Stimulated activated CD4-positive, alpha-beta T cell treated with anti-CD3 and anti-CD28 coated beads, TNF-alpha, amount 100 ng/mL, for 24 hours (primary cell): ENCODE data around the gene LRRC1.

Experiments used
- DNase-seq, 3 experiments: peaks; one replicate each; pipeline ENCODE4 v3.0.0-alpha.2; 2020; ENCODE audit warnings: low read depth in 3 of 3

Gene LRRC1

DNA sequence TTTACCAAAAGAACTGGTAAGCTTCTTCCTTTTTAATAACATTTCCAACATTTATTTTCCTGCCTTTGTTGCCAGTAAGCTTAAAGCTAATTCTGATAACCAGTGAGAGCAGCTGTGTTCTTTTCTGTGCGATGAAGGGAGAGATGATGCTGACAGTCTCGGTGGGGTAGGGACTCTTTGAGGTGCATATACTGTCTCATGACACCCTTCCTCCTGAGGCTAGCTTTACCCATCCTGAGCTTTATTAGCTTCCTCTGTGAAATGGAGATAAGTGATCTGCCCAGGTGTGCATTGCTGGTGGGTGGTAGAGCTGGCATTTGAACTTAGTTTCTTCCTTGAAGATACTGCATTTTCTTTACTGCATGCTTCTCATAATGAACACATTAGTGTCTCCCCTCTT, 92.5 kb downstream of the LRRC1 start:
- DNase-seq = no peak

DNA sequence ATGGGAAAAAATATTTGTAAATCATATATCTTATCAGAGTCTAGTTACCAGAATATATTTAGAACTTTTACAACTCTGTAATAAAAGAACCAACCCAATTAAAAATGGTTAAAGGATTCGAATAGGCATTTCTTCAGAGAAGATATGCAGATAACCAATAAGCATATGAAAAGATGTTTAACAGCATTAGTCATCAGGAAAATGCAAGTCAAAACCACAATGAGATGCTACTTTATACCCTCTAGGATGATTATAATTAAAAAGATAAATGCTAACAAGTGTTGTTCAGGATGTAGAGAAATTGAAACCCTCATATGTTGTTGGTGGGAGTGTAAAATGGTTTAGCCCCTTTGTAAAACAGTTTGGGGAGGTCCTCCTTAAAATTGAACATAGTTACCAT, 94.1 kb downstream of the LRRC1 start:
- DNase-seq = no peak

DNA sequence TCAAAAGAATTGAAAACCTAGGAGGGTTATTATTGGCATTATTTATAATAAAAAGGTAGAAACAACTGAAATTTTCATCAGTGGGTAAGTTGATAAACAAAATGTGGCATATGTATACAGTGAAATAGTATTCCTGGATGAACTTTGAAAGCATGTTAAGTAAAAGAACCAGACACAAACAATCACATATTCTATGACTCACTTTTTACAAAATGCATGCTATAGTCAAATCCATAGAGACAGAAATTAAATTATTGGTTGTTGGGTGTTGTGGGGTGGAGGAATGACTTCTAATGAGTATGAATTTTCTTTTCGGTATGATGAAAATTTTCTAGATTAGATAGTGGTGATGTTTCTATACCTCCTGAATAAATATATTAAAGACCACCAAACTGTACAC, 94.6 kb downstream of the LRRC1 start:
- no peak for DNase-seq

DNA sequence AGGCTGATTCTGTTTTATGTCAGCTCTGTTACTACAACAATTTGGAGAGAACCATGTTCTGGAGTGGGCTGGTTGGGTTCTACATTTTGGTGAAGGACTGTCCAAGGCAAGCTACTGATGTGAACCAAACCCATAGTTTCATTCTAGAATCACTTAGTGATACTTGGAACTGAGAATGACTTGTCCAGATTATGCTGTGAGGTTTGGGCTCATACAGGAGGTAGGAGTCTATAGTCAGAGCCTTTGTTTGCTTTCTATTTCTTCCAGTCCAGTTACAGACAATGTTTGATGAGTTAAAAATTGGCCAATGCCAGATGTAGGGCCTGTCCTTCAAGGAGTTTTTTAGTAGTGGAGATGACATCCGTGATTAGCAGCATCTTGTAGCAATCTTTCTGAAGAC, 97.9 kb downstream of the LRRC1 start:
- no peak for DNase-seq

- DNase-seq = peak in 2 of 3 experiments; percentile 5 to 38
Measured at GRCh38 chr6:53894091-53894490, 99.3 kb downstream of the LRRC1 start.

DNA sequence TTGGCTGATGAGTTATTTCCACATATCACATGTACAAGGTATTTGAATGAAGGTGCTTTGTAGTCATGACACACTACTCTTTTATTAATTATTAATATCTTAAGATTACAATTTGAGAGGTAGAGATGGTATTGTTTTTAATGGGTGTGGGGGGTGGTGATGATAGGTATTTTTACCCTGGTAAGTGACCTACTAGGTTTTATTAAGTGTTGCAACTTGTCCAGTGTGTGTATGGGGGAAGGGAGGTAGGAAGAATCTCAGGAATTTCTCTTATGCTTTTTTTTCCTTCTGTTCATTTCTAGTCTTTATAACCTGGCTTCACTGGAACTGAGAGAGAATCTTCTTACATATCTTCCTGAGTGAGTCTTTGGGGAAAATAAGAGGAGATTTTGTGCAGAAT, 101.4 kb downstream of the LRRC1 start:
- no peak for DNase-seq

GRCh38 chr6:53898026-53898795, 103.4 kb downstream of the LRRC1 start:
- no peak for DNase-seq

GRCh38 chr6:53899512-53899911, 104.7 kb downstream of the LRRC1 start:
- no peak for DNase-seq

DNA sequence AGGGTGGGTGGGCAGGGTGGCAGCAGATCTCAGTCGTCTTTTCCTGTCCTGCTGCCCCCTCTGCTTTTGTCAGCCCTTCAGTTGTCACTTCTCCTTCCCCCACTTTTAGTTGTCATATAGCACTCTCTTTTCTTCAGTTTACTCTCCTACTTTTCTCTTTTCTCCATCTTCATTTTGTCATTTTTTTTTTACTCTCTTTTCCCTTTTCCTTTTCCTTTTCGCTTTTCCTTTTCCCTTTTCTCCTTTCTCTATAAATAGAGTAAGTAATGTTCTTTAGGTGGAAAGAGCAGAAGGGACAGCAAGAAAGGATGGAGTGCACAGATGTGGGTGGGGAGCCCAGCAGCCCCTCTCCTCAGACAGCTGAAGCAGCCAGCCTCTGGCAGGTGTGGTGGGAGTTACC, 108.6 kb downstream of the LRRC1 start:
- DNase-seq = no peak

GRCh38 chr6:53906103-53906502, 111.3 kb downstream of the LRRC1 start:
- DNase-seq = no peak

- DNase-seq = no peak
Measured at GRCh38 chr6:53906842-53907241, 112.0 kb downstream of the LRRC1 start.

DNA sequence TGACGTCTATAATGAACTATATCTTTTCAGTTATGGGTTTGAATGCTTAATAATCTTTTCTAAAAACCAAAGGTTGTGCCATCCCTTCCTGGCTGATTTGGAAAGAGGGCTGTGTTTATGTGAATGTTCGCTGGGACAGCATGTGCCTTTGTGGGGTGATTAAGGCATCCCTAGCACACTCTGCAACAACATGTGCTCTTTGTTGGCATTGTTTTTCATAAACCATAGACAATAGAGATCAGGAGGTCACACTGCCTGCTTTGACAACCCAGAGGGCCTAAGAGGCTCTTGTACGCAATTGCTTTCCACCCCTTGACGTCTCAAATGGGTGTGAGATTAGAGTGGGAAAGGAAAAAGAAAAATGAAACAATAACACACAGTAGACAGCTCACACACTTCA, 116.0 kb downstream of the LRRC1 start:
- no peak for DNase-seq

GRCh38 chr6:53912661-53913060, 117.9 kb downstream of the LRRC1 start:
- no peak for DNase-seq

- no peak for DNase-seq
Measured at GRCh38 chr6:53913286-53913685, 118.5 kb downstream of the LRRC1 start.

GRCh38 chr6:53915026-53915691, 120.4 kb downstream of the LRRC1 start:
- DNase-seq = no peak

DNA sequence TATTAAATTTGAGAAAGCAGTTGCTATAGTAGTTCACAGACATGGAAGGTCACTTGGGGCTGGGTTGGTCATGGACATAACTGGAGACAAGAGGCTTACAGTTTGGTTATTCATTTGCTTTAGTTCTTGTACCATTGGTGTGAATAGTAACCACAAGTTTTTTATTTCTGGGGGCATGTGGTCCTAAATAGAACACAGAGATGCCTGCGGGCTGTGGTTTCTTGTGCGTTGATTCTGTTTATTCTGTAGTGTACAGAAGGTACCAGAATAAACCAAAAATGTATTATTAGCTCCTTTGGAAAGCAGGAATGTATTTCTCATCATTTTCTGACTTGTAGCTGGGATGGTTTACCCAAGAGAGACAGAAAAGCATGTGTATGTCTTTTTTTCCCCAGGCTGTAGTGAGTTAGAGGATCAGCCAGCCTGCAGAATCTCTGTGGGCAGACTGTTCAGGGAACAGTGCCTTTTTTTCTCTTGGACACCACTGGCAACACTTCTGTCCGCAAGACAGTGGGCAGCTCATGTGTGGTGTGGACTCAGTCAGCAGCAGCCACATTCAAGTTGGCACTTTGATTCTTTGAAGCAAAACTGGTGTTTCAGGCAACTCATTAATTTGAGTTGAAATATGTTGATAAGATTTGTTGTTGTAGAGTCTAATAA, 122.1 kb downstream of the LRRC1 start:
- no peak for DNase-seq

DNA sequence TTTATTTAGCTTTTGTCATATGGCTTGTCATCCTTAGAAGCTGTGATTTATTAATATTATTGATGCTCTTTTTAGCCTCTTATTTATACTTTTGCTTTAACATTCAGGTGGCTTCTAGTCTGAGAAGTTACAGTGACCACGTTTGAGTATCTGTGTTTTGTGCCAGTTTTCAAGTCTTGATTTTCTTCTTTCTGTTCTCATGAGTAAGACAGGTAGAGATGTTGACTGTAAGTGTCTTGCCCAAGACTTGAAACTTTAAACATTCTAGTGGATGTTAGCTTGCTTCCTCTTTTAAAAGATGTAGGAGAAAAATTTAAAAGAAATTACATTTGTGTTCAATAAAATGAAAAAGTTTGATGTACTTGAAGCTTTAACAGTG, 122.6 kb downstream of the LRRC1 start:
- DNase-seq = no peak

- no peak for DNase-seq
Measured at GRCh38 chr6:53918854-53919510, 124.2 kb downstream of the LRRC1 start.

DNA sequence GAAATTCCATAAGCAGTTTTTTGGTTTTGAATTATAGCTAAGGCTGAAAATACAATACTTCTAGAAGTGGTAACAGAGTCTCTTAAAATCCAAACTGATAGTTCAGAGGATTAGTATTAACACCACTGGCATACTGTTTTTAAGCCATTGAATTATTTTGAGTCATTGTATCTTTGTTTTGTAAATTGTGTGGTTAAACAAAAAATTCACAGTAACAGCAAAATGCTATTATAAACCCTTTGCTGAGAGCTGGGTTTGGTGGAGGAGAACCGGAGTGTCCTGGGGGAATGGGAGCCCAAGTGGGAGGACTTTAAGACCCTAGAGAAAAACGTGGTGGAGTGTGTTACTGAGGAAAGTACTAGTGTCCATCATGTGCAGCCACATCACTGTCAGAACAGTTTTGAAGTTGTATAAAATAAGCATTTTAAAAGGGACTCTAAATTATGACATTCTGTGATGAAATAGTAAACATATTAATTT, 125.1 kb downstream of the LRRC1 start:
- no peak for DNase-seq

- DNase-seq = no peak
Measured at GRCh38 chr6:53920881-53921280, 126.1 kb downstream of the LRRC1 start.

- DNase-seq = no peak
Measured at GRCh38 chr6:53921639-53922038, 126.8 kb downstream of the LRRC1 start.

DNA sequence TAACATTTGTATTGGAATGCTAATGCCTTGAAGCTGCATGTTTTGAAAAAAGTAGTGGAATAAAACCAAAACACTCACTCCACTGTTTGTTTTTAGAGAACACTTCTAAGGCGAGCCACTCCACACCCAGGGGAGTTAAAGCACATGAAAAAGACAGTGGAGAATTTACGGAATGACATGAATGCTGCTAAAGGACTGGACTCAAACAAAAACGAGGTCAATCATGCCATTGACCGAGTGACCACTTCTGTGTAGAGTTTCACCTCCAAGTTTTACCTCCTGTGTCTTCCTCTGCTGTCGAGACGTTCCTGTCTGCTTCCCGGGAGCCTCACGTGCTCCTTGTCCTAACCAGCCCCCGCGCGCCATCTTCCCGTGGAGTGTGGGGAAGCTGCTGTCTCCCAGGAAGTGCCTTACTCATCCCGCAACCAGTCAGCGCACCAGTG, 127.8 kb downstream of the LRRC1 start:
- no peak for DNase-seq
